Measurements from ENCODE around the gene MAPK12.

- TF ChIP-seq CTCF (IDR thresholded peaks at IDR 0.05) (no peak), POLR2A (IDR thresholded peaks at IDR 0.05) (no peak)
These were observed 31.4 kb upstream of the MAPK12 start for GRCh38 chr22:50292643-50293440.
